ENCODE measurements around the gene PRKCA. TPM values are rescaled to one million over a fixed set of nuclear protein-coding genes. Genes with fewer than 3 reads are reported as not detected.
"Not testable (repeated sequence)": the region's sequence is repeated elsewhere in the genome, so short reads cannot be mapped to it uniquely, and the experiment has no call there.

Gene PRKCA
- total RNA-seq, 1 experiment from 2014 or later: 17.9 TPM

DNA sequence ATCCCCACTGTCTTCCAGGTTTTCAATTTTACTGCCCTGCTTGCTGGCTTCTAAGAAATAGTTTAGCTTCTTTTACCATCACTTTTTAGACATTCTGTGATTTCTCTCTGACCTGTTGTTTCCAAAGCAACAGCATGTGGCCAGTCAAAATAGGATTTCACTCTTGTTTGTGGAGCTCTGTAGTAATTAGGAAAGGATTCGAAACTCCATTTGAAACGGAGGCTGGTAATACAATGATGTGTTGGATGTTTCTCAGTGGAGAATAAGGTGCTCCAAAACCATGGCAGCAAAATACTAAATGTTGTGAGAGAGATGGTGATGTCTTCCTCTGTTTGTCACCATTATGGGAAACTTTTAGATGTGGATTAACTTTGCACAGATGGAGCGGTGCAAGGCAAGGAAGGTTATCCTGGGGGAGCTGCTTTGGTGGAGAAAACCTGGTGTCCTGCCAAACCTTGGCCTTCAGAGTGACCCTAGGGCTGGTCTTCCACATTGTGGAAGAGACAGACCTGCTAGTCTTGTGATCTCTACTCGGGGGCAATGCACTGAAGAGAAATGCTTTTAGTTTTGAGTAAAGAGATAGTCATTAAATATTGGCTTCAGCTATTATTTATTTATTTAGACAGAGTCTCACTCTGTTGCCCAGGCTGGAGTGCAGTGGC is 79.4 kb downstream of the PRKCA start:
- no peak for DNase-seq (ENCODE audit: low read depth)

DNA sequence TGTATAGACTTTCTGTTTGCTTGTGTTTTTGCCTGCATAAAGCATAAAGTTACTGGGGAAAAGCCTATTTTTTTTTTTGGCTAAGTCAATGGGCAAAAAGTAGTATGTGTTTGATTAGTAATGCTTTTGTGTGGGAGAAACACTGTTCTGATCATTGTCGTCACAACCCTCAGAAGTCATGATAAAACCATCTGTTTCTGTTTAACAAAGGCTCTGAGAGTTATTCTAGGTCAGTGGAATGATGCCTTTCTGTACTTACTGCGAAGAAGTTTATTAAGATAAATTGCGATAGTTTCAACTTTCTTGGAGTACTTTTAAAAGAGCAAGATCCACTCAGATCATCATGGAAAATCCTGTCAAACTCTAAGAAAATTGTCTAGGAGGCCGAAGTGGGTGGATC is 80.9 kb downstream of the PRKCA start:
- DNase-seq (ENCODE audit: low read depth): no peak

DNA sequence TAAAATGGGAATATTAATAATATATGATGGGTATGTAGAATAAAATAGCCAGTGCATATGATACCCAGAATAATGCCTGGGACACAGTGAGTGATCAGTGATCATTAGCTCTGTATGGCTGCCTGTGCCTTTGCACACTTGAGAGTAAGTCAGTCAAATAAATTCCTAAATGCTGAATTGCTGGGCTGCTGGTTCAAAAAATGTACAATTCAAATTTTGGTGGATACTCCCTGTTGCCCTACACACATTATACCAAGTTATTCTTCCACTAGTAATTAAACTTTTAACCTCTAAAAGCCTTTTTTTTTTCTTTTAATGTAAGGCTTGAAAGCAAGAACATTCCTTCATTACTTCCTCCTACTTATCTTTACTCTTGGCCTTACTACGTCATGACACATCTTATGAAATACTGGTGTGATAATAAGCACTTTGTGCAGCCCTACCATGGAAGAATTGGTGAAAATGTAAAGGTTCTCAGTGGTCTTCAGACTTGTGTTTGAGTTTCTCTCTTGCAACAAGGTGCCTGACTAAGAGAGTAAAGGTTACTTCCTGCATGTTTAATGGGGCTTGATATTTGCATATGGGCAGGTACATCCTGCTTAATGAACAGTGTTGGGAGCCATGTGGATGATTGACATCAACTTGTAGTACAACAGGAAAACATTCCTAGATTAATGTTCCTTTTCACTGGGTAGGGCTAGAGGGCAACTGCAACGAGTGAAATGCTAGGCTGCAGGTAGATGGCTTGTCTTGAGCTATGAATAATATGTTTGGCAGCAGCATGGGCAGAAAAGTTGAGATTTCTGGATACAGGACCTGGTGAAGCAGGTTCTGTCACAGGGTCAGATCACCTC is 84.3 kb downstream of the PRKCA start:
- no peak for DNase-seq (ENCODE audit: low read depth)

DNA sequence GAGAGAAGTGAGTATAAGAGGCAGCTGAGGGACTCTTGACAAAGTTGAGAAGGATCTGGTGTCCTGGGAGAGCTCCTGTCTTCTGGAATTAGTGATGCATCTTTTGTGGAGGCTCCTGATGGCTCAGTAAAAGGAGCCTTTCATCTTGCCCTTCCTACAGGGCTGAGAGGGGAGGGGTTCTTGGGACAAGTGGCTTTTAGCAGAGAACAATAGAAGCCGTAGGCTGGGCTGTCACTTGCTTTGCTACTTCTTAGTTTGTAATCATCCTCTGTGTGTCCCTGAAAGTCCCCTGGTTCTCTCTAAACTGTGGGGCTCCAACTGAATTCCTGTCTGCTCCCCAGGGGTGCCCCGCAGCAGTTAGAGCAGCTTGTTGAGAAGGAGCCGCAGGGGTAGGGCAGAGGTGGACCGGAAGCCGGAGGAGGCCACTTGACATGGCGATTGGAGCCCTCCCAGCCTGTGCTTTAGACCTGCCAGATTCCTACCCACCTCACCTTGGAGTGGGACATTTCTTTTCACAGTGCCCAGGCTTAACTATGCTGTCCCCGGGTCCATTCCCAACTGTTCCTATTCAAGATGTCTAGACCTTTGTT is 85.1 kb downstream of the PRKCA start:
- DNase-seq (ENCODE audit: low read depth): no peak

DNA sequence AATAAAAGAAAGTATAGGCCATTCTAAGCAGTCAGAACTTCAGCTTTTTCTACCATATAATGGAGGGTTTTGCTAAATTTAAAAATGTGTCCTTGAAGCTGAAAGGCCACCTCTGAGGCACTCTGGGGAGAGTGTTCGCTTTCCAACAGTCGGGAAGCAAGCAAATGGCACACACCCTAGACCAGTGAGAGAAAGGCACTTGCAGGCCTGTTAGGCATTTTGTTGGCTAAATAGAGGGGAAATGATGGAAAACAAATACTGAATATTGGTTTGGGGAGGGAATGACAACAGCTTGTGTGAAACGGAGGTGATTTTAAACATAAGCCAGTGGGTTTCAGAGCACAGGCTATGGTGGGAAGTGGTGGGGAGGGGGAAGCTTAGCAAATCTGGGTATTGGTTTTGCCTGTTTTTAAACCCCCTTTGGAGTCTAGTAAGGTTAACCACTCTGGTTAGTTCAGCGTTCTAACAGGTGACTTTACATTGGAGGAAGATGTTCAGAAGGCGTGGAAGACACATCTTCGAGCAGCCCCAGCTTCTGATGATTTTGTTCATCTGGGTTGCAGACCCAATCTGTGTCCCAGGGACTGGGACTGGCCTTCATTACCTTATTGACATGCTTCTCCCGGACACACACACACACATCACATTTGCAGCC is 90.5 kb downstream of the PRKCA start:
- DNase-seq (ENCODE audit: low read depth): no peak

DNA sequence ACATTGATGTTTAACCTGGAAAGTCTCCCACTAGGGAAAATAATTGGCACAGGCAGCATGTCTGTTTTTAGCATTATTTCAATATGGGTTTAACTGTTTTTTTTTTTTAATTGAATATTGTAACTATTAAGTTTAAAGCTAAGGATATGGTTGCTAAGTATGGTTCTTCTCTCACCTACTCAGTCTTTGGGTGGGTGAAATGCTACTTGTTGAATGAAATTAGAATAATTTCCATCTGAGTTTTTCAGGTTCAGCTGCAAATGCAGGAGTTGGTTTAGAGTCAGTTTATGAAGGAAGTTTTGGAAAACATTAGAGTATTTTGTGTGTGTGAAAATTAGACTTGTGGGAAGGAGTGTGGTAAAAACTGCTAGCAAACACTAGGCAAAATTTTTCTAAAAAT is 93.5 kb downstream of the PRKCA start:
- no peak for DNase-seq (ENCODE audit: low read depth)

DNA sequence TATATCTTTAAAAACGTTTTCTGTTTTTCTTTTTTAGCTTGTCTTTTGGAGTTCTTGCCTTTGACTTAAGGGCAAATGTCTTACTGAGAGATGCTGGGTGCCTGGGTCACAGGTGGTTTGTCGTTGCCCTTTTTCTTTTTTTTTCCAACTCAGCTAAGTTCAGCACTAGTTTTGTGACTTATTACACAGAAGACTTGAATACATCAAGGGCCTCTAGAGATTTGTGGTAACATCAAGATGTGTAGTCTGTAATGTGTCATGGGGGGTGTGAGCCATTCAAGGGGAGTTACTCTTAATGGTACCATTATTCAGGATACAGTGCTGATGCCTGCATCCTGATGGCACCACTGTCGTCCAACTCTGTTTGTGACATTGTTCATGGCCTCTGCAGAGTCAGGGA is 95.1 kb downstream of the PRKCA start:
- DNase-seq (ENCODE audit: low read depth): no peak

DNA sequence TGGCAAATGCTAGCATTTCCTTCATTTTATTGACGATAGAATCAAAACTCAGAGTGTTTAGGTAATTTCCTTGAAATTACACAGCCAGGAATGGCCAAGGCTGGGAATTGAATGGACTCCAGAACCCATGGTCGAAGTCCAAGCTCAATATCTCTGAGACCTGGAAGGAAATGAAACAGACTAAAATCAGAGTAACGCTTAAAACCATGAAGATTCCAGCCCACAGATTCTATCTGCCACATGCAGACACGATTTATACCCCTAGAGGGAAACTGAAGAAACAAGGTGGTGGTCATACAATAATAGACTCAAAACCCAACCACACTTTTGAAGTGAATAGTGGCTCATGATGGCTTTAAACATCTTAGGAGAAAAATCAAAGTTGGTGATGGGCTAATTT is 95.6 kb downstream of the PRKCA start:
- DNase-seq (ENCODE audit: low read depth): no peak

DNA sequence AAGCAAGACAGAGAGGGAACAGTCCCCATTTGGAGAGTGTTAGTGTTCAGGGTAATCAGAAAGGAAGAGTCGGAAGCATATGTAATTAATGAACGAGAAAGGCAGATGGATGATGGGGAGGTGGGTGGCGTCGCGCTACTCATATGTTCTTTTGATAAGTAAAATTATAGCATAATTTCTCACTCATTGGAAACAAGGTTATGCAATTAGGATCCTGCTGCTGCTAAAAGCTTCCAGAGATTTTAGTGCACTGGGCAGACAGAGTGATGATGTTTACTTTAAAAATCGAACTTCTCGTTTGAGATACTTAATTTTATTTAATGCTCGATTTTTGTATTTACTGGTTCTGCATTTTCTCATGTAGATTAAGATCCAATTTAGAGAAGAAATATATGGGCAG is 96.2 kb downstream of the PRKCA start:
- no peak for DNase-seq (ENCODE audit: low read depth)

DNA sequence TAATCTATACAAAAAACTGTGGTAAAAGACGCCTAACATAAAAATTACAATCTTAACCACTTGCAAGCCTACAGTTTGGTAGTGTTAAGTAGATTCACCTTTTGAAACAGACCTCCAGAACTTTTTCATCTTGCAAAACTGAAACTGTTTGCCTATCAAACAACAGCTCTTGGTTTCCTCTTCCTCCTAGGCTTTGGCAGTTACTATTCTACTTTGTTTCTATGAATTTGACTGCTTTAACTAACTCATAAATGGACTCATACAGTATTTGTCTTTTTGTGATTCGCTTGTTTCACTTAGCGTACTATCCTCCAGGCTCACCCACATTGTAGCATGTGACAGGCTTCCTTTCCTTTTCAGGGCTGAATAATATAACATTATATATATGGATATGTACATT is 97.0 kb downstream of the PRKCA start:
- no peak for DNase-seq (ENCODE audit: low read depth)

DNA sequence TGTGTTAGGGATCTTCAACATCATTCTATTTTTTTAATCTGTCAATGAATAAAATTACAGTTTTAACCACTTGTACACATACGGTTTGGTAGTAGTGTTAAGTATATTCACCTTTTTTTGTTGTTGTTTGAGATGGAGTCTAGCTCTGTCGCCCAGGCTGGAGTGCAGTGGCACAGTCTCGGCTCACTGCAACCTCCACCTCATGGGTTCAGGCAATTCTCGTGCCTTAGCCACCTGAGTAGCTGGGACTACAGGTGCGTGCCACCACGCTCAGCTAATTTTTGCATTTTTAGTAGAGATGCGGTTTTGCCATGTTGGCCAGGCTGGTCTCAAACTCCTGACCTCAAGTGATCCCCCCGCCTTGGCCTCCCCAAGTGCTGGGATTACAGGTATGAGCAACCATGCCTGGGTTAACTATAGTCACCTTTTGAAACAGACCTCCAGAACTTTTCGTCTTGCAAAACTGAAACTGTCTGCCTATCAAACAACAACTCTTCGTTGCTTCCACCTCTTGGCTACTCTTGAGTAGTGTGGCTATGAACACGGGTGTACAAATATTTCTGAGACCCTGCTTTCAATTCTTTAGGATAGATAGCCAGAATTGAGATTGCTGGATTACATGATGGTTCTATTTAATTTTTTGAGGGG is 97.8 kb downstream of the PRKCA start:
- not testable (repeated sequence) for DNase-seq (ENCODE audit: low read depth)

DNA sequence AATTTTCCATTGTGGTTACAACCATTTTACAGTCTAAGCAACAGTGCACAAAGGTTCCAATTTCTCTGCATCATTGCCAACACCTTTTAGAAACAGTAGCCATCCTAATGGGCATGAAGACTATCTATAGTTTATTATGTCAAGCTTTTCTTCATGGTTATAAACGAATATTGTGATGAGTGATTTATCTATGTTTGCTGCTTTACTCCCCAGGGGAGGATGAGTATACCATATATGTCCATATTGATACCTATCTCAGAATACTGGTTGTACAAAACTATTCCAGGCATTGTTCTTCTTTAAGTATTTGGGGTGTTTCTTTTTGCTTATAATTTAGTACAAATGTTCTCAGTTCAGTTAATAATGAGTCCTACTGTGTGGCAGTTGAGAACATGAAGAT is 98.3 kb downstream of the PRKCA start:
- no peak for DNase-seq (ENCODE audit: low read depth)

DNA sequence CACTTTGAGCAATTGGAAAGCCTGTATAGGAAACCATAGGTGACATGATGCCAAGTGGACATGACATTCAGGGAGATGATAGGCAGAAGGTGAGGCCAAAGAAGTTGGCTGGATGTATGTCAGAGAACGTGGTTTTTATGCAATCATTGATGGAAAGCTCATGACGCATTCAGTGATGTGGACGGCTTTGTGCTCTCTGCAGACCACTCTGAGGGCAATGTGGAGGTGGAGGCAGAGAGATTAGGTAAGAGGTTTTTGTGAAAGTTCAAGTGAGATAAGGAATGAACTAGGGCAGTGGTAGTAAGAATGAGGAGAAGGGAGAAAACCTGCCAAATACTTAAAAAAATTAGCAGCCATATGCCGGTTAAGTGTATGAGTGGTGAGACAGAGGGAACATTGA is 99.0 kb downstream of the PRKCA start:
- no peak for DNase-seq (ENCODE audit: low read depth)

DNA sequence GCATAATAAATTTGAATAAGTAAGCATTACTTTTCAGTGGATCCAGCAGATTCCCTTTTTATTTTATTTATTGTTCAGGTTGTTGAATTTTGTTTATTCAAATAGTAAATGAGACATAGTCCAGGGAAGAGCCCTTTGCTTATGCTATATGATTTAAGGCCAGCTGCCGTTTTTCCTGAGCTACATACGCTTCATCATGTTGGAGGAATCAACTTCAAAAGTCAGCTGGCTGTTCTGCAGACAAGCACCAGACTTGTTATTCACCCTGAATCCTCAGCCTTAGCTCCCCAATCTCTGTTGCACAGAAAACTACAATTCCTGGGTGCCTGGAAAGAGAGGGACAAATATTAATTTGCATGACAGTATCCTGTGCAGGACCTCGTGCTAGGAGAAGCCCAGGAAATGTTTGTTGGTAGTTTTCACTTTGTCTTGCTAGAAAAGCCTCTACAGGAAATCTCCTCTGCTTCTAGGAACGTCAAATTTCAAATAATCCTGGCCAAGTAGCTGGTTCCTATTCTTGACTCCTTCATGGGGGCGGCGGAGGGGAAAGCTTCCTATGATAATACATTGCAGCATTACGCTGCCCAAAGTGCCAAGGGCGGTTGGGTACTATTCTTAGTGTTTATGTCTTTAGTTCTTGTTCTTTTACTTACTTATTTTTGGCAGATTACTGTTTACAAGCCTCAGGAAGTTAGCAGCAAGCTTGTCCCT is 101.6 kb downstream of the PRKCA start:
- DNase-seq (ENCODE audit: low read depth): no peak

DNA sequence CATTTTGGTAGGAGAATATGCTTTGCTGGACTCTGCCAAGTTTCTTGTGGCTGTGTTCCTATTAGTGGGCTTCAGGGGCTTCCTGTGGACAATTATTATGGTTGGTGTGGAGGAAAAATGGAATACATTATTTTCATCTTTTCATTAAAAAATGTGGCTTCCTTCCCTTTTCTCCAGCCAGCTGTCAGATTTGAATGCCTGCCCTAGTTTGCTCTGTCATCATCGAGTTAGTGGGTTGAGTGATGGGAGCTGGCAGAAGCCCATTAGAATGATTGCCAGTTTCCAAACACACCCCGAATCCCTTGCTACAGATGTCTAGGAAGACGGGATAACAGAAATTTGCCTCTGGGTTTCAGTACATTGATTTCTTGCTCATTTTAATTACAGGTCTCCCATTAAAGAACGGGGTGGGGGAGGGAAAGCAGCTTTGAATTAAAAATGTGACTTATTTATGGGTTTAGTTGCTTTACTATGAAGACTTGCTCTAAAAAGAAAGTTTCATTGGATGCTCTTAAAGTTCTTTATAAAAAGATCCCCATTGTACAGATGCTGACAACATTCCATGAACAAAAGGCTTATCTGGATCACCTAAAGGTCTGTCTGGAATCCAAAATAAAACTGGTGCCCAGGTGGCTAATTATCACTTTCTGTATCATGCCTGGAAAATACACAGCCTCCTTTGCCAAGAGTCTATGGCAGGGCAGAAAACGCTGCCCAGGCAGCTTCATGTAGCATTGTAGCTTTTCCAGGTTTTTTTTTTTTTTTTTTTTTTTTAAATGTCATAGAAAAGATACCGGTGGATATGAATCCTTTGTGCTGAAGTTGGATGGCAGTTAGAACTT is 103.6 kb downstream of the PRKCA start:
- no peak for DNase-seq (ENCODE audit: low read depth)

DNA sequence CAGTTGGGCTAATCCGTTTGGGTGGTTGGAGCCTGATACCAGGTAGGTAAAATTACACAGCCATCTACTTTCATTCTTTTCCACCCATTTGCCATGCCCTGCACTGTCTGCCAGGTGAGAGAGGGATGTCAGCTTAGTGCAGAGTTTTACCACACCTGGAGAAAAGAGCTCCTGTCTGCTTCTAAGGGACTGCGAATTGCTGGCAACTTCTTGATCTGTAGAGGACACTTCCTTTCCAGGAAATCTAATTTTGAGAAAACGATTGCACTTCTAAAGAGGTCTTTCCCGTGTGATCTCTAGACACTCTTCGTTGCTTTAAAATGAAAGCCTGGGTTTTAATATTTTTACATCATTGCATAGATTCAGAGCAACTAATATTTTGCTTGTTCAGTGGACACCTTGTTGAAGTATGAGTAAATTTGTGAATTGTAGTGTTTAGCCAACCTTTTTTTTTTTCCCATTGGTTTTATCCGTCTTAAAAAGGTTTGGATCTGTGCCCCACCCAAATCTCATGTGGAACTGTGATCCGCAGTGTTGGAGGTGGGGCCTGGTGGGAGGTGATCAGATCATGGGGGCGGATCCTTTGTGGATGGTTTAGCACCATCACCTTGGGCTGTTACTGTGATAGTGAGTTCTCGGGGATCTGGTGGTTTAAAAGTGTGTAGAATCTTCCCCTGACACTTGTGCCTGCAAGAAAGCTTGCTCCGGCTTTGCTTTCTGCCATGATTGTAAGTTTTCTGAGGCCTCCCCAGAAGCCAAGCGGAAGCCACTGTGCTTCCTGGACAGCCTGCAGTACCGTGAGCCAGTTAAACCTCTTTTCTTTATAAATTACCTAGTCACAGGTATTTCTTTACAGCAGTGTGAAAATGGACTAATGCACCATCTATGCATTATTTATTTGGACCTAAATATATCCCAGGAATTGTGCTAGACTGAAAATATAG is 104.6 kb downstream of the PRKCA start:
- no peak for DNase-seq (ENCODE audit: low read depth)

DNA sequence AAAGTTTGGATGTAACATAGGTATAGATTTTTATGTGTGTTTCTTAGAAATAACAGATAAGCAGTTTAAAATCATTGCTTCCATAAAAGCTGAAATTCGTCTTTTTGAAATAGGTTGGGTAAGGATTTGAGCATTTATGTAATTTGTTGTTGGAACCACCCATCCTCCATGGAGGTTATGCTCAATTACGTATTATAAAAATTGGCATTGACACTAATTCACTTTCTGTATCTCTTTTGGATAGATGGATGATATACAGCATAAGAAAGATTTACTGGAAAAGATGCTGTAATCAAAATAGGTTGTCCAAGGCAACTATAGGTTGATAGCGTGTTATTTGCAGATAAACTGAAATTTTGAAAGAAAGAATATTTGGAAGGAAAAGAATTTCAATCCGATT is 105.5 kb downstream of the PRKCA start:
- no peak for DNase-seq (ENCODE audit: low read depth)

DNA sequence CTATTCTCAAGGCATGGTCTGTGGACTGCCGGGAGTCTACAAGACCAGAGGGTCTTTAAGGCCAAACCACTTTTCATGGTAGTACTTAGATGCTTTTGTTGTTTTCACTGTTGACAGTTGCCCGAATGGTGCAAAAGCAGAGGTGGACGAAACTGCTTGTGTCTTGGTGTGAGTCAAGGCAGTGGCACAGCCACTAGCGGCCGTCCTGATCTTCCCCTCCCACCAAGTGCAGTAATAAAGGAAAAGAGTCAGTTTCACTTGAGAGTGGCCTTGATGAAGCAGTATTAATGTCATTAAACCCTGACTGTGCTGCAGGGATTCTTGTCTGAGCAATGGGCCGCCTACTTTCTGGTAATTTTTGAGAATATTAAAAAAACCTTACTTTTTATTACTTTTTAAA is 109.1 kb downstream of the PRKCA start:
- no peak for DNase-seq (ENCODE audit: low read depth)

DNA sequence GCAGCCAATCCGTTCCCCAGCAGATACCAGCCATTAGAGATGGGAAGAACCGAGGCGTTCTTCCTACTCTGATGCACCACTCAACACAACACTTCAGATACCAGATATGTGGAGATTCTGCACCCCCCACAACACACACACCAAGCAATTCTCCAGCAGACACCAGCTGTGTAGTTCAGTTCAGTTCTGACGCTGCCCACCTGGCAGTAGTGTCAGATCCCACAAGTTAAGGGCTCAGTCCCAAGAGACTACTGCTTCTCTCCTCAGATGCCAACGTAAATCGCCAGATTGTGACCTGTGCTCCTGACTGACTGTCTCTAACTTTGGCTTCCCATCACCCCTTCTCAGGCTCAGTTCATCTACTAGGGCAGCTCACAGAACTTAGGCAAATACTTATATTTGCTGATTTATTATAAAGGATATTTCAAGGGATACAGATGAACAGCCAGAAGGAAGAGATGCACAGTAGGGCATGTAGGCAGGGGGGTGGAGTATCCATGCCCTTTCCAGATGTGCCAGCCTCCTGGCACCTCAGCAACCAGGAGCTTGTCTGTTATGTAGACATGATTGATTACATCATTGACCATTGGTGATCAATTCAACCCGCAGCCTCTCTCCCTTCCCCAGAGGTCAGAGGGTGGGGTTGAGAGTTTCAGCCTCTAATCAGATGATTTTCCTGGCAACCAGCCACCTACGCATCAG is 110.6 kb downstream of the PRKCA start:
- DNase-seq (ENCODE audit: low read depth): no peak

Data from M059J (cell line).